Thyroid gland (tissue), 4 donors: ENCODE results near the gene A1CF.
"Not testable (repeated sequence)": the region's sequence is repeated elsewhere in the genome, so short reads cannot be mapped to it uniquely, and the experiment has no call there.

ENCODE experiments used
- POLR2A ChIP-seq, 2 donors: fragments of 450-650 bp; IDR thresholded peaks; one replicate each; pipeline ENCODE4 v1.6.1; 2017; ENCODE audit warnings: antibody characterized with exemption in 2 of 2, mild to moderate bottlenecking in 2 of 2, moderate library complexity in 1 of 2
- TF ChIP-seq, protein P1 (sequence below), 6 experiments: fragments of 200-600 bp in 3 of 6; fragments of 450-650 bp in 3 of 6; sonication (generic) in 3 of 6; IDR thresholded peaks; one replicate each; pipeline ENCODE4 v1.5.1; 2016 to 2019; ENCODE audit warnings: antibody characterized with exemption in 6 of 6, mild to moderate bottlenecking in 2 of 6, inconsistent platforms in 1 of 6, moderate library complexity in 1 of 6

DNA sequence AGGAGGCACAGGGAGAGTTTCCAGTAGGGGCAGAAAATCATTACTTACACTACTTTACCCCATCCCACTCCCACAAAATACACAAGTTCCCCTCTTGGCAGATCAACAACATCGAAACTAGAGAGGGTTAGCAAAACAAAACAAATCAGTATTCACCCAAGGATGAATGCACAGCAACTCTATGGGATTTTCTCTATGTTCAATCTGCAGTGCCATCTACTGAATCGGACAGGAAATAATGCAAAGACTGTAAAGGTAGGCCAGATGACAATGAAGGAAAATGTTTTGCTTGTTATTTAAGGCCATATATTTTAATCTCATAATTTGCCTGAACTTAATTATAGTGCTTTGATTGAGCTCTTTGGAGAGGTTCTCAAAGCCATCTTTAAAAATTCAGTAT lies 110.6 kb downstream of the A1CF start:
- TF ChIP-seq, protein P1, sequence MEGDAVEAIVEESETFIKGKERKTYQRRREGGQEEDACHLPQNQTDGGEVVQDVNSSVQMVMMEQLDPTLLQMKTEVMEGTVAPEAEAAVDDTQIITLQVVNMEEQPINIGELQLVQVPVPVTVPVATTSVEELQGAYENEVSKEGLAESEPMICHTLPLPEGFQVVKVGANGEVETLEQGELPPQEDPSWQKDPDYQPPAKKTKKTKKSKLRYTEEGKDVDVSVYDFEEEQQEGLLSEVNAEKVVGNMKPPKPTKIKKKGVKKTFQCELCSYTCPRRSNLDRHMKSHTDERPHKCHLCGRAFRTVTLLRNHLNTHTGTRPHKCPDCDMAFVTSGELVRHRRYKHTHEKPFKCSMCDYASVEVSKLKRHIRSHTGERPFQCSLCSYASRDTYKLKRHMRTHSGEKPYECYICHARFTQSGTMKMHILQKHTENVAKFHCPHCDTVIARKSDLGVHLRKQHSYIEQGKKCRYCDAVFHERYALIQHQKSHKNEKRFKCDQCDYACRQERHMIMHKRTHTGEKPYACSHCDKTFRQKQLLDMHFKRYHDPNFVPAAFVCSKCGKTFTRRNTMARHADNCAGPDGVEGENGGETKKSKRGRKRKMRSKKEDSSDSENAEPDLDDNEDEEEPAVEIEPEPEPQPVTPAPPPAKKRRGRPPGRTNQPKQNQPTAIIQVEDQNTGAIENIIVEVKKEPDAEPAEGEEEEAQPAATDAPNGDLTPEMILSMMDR (IDR thresholded peaks at IDR 0.05): not testable (repeated sequence)
- not testable (repeated sequence) for TF ChIP-seq POLR2A (IDR thresholded peaks at IDR 0.05)
